Spleen (tissue), 11 donors: ENCODE data around the gene WDR91. TPM values are rescaled to one million over a fixed set of nuclear protein-coding genes. Genes with fewer than 3 reads are reported as not detected.

Experiments
- DNase-seq: peaks from one replicate; pipeline ENCODE4 v3.0.0-alpha.2; 2020
- H3K27ac ChIP-seq, 8 donors: fragments of 200-600 bp; sonication (generic) in 7 of 8; 1 replicate in 4 of 8; 2 replicates in 4 of 8; pipeline versions ENCODE4 v1.5.0 to v1.8.0; 2016 to 2021; ENCODE audit warnings: inconsistent platforms in 4 of 8, mild to moderate bottlenecking in 4 of 8, moderate library complexity in 1 of 8
- H3K27me3 ChIP-seq, 7 donors: fragments of 200-600 bp; sonication (generic) in 6 of 7; replicated peaks in 1 of 7; 1 replicate in 4 of 7; 2 replicates in 3 of 7; pipeline versions ENCODE4 v1.5.0 to v1.8.0; 2016 to 2021; ENCODE audit warnings: inconsistent platforms in 3 of 7, mild to moderate bottlenecking in 1 of 7
- H3K36me3 ChIP-seq, 6 donors: fragments of 200-600 bp; sonication (generic) in 5 of 6; 1 replicate in 4 of 6; 2 replicates in 2 of 6; pipeline versions ENCODE4 v1.5.0 to v1.8.0; 2016 to 2021; ENCODE audit warnings: inconsistent platforms in 2 of 6
- H3K4me1 ChIP-seq, 6 donors: fragments of 200-600 bp; sonication (generic) in 5 of 6; 1 replicate in 3 of 6; 2 replicates in 3 of 6; pipeline versions ENCODE4 v1.5.0 to v1.8.0; 2016 to 2021; ENCODE audit warnings: inconsistent platforms in 3 of 6
- H3K4me3 ChIP-seq, 8 donors: fragments of 200-600 bp; sonication (generic) in 7 of 8; 1 replicate in 4 of 8; 2 replicates in 4 of 8; pipeline versions ENCODE4 v1.5.0 to v1.8.0; 2016 to 2021; ENCODE audit warnings: inconsistent platforms in 4 of 8, mild to moderate bottlenecking in 4 of 8, moderate library complexity in 2 of 8
- H3K9me3 ChIP-seq, 8 donors: fragments of 200-600 bp; sonication (generic) in 7 of 8; 1 replicate in 4 of 8; 2 replicates in 4 of 8; pipeline versions ENCODE4 v1.5.0 to v1.8.0; 2016 to 2021; ENCODE audit warnings: inconsistent platforms in 4 of 8
- CTCF ChIP-seq, 11 experiments: fragments of 200-600 bp in 7 of 11; fragments of 450-650 bp in 4 of 11; sonication (generic) in 4 of 11; IDR thresholded peaks in 8 of 11; conservative IDR thresholded peaks in 3 of 11; 1 replicate in 7 of 11; 2 replicates in 4 of 11; pipeline versions ENCODE4 v1.4.0 to v1.8.0; 2016 to 2021; ENCODE audit warnings: antibody characterized with exemption in 11 of 11, inconsistent platforms in 4 of 11, mild to moderate bottlenecking in 1 of 11
- POLR2A ChIP-seq, 3 donors: fragments of 450-650 bp; IDR thresholded peaks; one replicate each; pipeline ENCODE4 v1.5.1; 2017; ENCODE audit warnings: antibody characterized with exemption in 3 of 3, mild to moderate bottlenecking in 1 of 3
- POLR2AphosphoS5 ChIP-seq, 3 donors: sonication (generic); formaldehyde crosslinking; IDR thresholded peaks; one replicate each; pipeline ENCODE4 v1.5.1; 2017; ENCODE audit warnings: antibody characterized with exemption in 3 of 3
- WGBS, 5 donors: extraction: QIAGEN DNeasy Blood & Tissue Kit in 3 of 5; methylation state at CpG; one replicate each; pipeline versions ENCODE4 v1.1.5 to v1.1.7; 2013 to 2018; 5-methylcytosine and 5-hydroxymethylcytosine counted together
- intact Hi-C: fragments of 100-400 bp; cut with DNase I; formaldehyde crosslinking; loops from one replicate; pipeline ENCODE4 v1.15.0; 2023; ENCODE audit warnings: low total_unique reads
- polyA plus RNA-seq, 3 donors: library from polyadenylated mRNA; stranded (reverse); fragments of 200-250 nt; gene quantifications; one replicate each; pipeline ENCODE4 v1.2.1, GENCODE V29; 2013
- total RNA-seq, 7 donors: library from RNA; depleted of rRNA in 3 of 7; stranded (reverse); fragments of >200 nt in 3 of 7; fragmentation: NEBNext Ultra II Directional in 4 of 7; extraction: Animal tissue kit (Norgen Biotek cat#: 25700) in 4 of 7; gene quantifications; one replicate each; pipeline versions ENCODE4 v1.1.0 to v1.2.1, GENCODE V29; 2016 to 2021
- donor health status: healthy with polysubstance abuse.
- donor health status: DM: no; HTN: no; CAD: no; lungs with moderate emphysema.
- donor health status: DM: no; HTN: no; CAD: no.
- donor health status: Bipolar disorder and iron deficiency.
- donor health status: healthy.
- donor health status: DM: no; HTN: no; CAD: no.
- donor health status: DM: yes; HTN: yes; CAD: no.

The WDR91 gene
- total and polyA plus RNA-seq, 10 donors, result 6.9 to 31.3 (median 21.0) TPM

GRCh38 chr7:135160098-135160857, 51.0 kb downstream of the WDR91 start:
- H3K4me1 ChIP-seq, result peaks cover 58 to 73% (median 71%) of the 10 kb centered on the region in 6 donors
- no peak for DNase-seq
- H3K36me3 ChIP-seq, result peaks cover 0 to 69% (median 11%) of the 10 kb centered on the region in 6 donors
- intact Hi-C loops, result loop anchor here (10.0 kb wide), 1 partner anchor 175 kb away; the partner anchor contains the start of gene AGBL3
- H3K27me3 ChIP-seq, result no peaks in the 10 kb centered on the region
- H3K4me3 ChIP-seq, result peak overlapping the region in 1 of 8 donors; percentile 30
- 39 to 55% (median 41%) methylated on average over 5 of the region's 5 CpGs for WGBS, 5 donors
- H3K27ac ChIP-seq, result peak overlapping the region; percentile 22 to 98 (median 78)
- TF ChIP-seq POLR2AphosphoS5 (IDR thresholded peaks at IDR 0.05) (peak in 1 of 3 donors; percentile 41), CTCF (IDR thresholded peaks at IDR 0.05 in 8 of 11, conservative IDR thresholded peaks at IDR 0.05 in 3 of 11) (no peak), POLR2A (IDR thresholded peaks at IDR 0.05) (no peak)
- peaks cover 4 to 26% (median 20%) of the 10 kb centered on the region in 8 donors for H3K9me3 ChIP-seq

- intact Hi-C loops, result loop anchor here (10.0 kb wide), 1 partner anchor 175 kb away; the partner anchor contains the start of gene AGBL3
- Histone ChIP-seq H3K9me3 (peaks cover 7 to 34% (median 27%) of the 10 kb centered on the region in 8 donors), H3K27me3 (no peaks in the 10 kb centered on the region), H3K4me3 (peak overlapping the region in 1 of 8 donors; percentile 30), H3K27ac (peak overlapping the region; percentile 0 to 98 (median 78)), H3K36me3 (peaks cover 0 to 64% (median 5%) of the 10 kb centered on the region in 6 donors), H3K4me1 (peaks cover 52 to 71% (median 64%) of the 10 kb centered on the region in 6 donors)
- no peak for DNase-seq
- 78 to 88% (median 88%) methylated on average over 2 of the region's 2 CpGs for WGBS, 5 donors
- no peak for TF ChIP-seq CTCF (IDR thresholded peaks at IDR 0.05 in 8 of 11, conservative IDR thresholded peaks at IDR 0.05 in 3 of 11)
- TF ChIP-seq POLR2AphosphoS5 (IDR thresholded peaks at IDR 0.05), result peak in 1 of 3 donors; percentile 36
Observed at GRCh38 chr7:135159359-135160085, 51.8 kb downstream of the WDR91 start.

GRCh38 chr7:135158874-135159273, 52.5 kb downstream of the WDR91 start:
- TF ChIP-seq CTCF (IDR thresholded peaks at IDR 0.05 in 8 of 11, conservative IDR thresholded peaks at IDR 0.05 in 3 of 11), result no peak
- H3K4me1 ChIP-seq, result peaks cover 46 to 71% (median 58%) of the 10 kb centered on the region in 6 donors
- H3K36me3 ChIP-seq, result peaks cover 0 to 58% (median 0%) of the 10 kb centered on the region in 6 donors
- peak overlapping the region in 1 of 8 donors; percentile 30 for H3K4me3 ChIP-seq
- peak overlapping the region; percentile 0 to 98 (median 78) for H3K27ac ChIP-seq
- no peaks in the 10 kb centered on the region for H3K27me3 ChIP-seq
- 77 to 93% (median 81%) methylated on average over 4 to 6 of the region's 6 CpGs for WGBS, 5 donors
- H3K9me3 ChIP-seq, result peaks cover 7 to 40% (median 34%) of the 10 kb centered on the region in 8 donors
- intact Hi-C loops, result no loop called here
- DNase-seq, result no peak
